Measurements from ENCODE around the gene HCN4.

Gene HCN4

GRCh38 chr15:73338058-73338457 is 30.7 kb downstream of the HCN4 start:
- Histone ChIP-seq H3K79me2 (ENCODE audit: low read length) (no peaks in the 10 kb centered on the region), H3K4me2 (ENCODE audit: low read length) (no peak overlapping the region), H2AFZ (ENCODE audit: low read depth, low read length) (no peak overlapping the region), H3K4me1 (ENCODE audit: low read length) (no peaks in the 10 kb centered on the region), H3K36me3 (replicated peaks; ENCODE audit: low read depth, low read length) (no peaks in the 10 kb centered on the region), H3K27ac (ENCODE audit: low read length) (no peak overlapping the region), H3K27me3 (ENCODE audit: low read depth, low read length) (peaks cover 3% of the 10 kb centered on the region), H4K20me1 (ENCODE audit: insufficient read depth, low read length) (peaks cover under 1% of the 10 kb centered on the region; the same call in 1 of the 2 replicates), H3K4me3 (ENCODE audit: low read length) (no peak overlapping the region), H3K9ac (ENCODE audit: low read length) (no peak overlapping the region), H3K9me3 (ENCODE audit: insufficient read depth, low read length) (no peaks in the 10 kb centered on the region)
- TF ChIP-seq EZH2phosphoT487 (IDR thresholded peaks at IDR 0.05; ENCODE audit: low read depth), result no peak
- no peak for TF ChIP-seq CTCF (IDR thresholded peaks at IDR 0.05; ENCODE audit: low read depth, low read length)

GRCh38 chr15:73337187-73337586 is 31.6 kb downstream of the HCN4 start:
- Histone ChIP-seq H4K20me1 (ENCODE audit: insufficient read depth, low read length) (no peaks in the 10 kb centered on the region), H3K4me2 (ENCODE audit: low read length) (no peak overlapping the region), H3K4me1 (ENCODE audit: low read length) (no peaks in the 10 kb centered on the region), H3K79me2 (ENCODE audit: low read length) (no peaks in the 10 kb centered on the region), H2AFZ (ENCODE audit: low read depth, low read length) (no peak overlapping the region), H3K27me3 (ENCODE audit: low read depth, low read length) (peaks cover 3% of the 10 kb centered on the region), H3K36me3 (replicated peaks; ENCODE audit: low read depth, low read length) (no peaks in the 10 kb centered on the region), H3K27ac (ENCODE audit: low read length) (no peak overlapping the region), H3K9ac (ENCODE audit: low read length) (no peak overlapping the region), H3K9me3 (ENCODE audit: insufficient read depth, low read length) (no peaks in the 10 kb centered on the region), H3K4me3 (ENCODE audit: low read length) (no peak overlapping the region)
- TF ChIP-seq CTCF (IDR thresholded peaks at IDR 0.05; ENCODE audit: low read depth, low read length) (no peak), EZH2phosphoT487 (IDR thresholded peaks at IDR 0.05; ENCODE audit: low read depth) (no peak)

- Histone ChIP-seq H3K9ac (ENCODE audit: low read length) (no peak overlapping the region), H3K36me3 (replicated peaks; ENCODE audit: low read depth, low read length) (no peaks in the 10 kb centered on the region), H3K4me1 (ENCODE audit: low read length) (no peaks in the 10 kb centered on the region), H3K9me3 (ENCODE audit: insufficient read depth, low read length) (no peaks in the 10 kb centered on the region), H3K4me3 (ENCODE audit: low read length) (no peak overlapping the region), H2AFZ (ENCODE audit: low read depth, low read length) (no peak overlapping the region), H3K27me3 (ENCODE audit: low read depth, low read length) (peaks cover 3% of the 10 kb centered on the region), H3K4me2 (ENCODE audit: low read length) (no peak overlapping the region), H3K79me2 (ENCODE audit: low read length) (no peaks in the 10 kb centered on the region), H3K27ac (ENCODE audit: low read length) (no peak overlapping the region), H4K20me1 (ENCODE audit: insufficient read depth, low read length) (no peaks in the 10 kb centered on the region)
- TF ChIP-seq CTCF (IDR thresholded peaks at IDR 0.05; ENCODE audit: low read depth, low read length), result no peak
- no peak for TF ChIP-seq EZH2phosphoT487 (IDR thresholded peaks at IDR 0.05; ENCODE audit: low read depth)
Observed at GRCh38 chr15:73336756-73337155, 32.0 kb downstream of the HCN4 start.

- Histone ChIP-seq H3K4me1 (ENCODE audit: low read length) (no peaks in the 10 kb centered on the region), H4K20me1 (ENCODE audit: insufficient read depth, low read length) (no peaks in the 10 kb centered on the region), H3K9me3 (ENCODE audit: insufficient read depth, low read length) (no peaks in the 10 kb centered on the region), H3K4me3 (ENCODE audit: low read length) (no peak overlapping the region), H3K9ac (ENCODE audit: low read length) (no peak overlapping the region), H3K36me3 (replicated peaks; ENCODE audit: low read depth, low read length) (no peaks in the 10 kb centered on the region), H3K27me3 (ENCODE audit: low read depth, low read length) (peaks cover 3% of the 10 kb centered on the region), H3K27ac (ENCODE audit: low read length) (no peak overlapping the region), H3K4me2 (ENCODE audit: low read length) (no peak overlapping the region), H2AFZ (ENCODE audit: low read depth, low read length) (no peak overlapping the region), H3K79me2 (ENCODE audit: low read length) (no peaks in the 10 kb centered on the region)
- TF ChIP-seq CTCF (IDR thresholded peaks at IDR 0.05; ENCODE audit: low read depth, low read length) (no peak), EZH2phosphoT487 (IDR thresholded peaks at IDR 0.05; ENCODE audit: low read depth) (no peak)
Observed at GRCh38 chr15:73335471-73335870, 33.3 kb downstream of the HCN4 start.

Data from OCI-LY3 (cell line).